ENCODE measurements around the gene RASGRP2. TPM values are rescaled to one million over a fixed set of nuclear protein-coding genes. Genes with fewer than 3 reads are reported as not detected.

Gene RASGRP2
- total and polyA plus RNA-seq, 2 donors (not counting 1 experiment from before 2014, with no cell fraction given): 1.2 to 5.2 TPM

GRCh38 chr11:64726211-64726641 is 17.7 kb downstream of the RASGRP2 start:
- Histone ChIP-seq H3K9ac (ENCODE audit: insufficient read depth, low read length) (no peak overlapping the region), H3K4me2 (ENCODE audit: extremely low read depth, insufficient read depth, low read length) (no peak overlapping the region), H3K27ac (ENCODE audit: insufficient read depth, low read length) (no peak overlapping the region), H2AFZ (ENCODE audit: low read length) (no peak overlapping the region), H3K4me3 (replicated peaks in 1 of 4; ENCODE audit: control extremely low read depth in 1 of 4, insufficient read depth in 1 of 4, low read depth in 3 of 4, low read length in 4 of 4) (no peak overlapping the region), H3K27me3 (ENCODE audit: control insufficient read depth, insufficient read depth, low read length) (peaks cover 2% of the 10 kb centered on the region), H3K36me3 (ENCODE audit: control insufficient read depth, insufficient read depth, low read length) (no peaks in the 10 kb centered on the region), H3K9me3 (ENCODE audit: control insufficient read depth, insufficient read depth, low read depth, low read length) (no peaks in the 10 kb centered on the region), H4K20me1 (ENCODE audit: control insufficient read depth, extremely low read depth, insufficient read depth, low read length) (no peaks in the 10 kb centered on the region), H3K4me1 (ENCODE audit: control insufficient read depth, extremely low read depth, insufficient read depth, low read length) (no peaks in the 10 kb centered on the region), H3K79me2 (ENCODE audit: control insufficient read depth, insufficient read depth, low read length) (no peaks in the 10 kb centered on the region)
- DNase-seq (ENCODE audit: low read depth in 2 of 2): no peak
- TF ChIP-seq EZH2 (IDR thresholded peaks at IDR 0.05; ENCODE audit: low read length, missing control alignments): no peak
- no peak for TF ChIP-seq CTCF (conservative IDR thresholded peaks at IDR 0.05 in 1 of 2, IDR thresholded peaks at IDR 0.05 in 1 of 2; ENCODE audit: low read depth in 1 of 2, low read length in 2 of 2)

GRCh38 chr11:64724863-64725532 is 18.9 kb downstream of the RASGRP2 start:
- H3K27me3 ChIP-seq (ENCODE audit: control insufficient read depth, insufficient read depth, low read length): peaks cover 5% of the 10 kb centered on the region
- H3K4me1 ChIP-seq (ENCODE audit: control insufficient read depth, extremely low read depth, insufficient read depth, low read length): no peaks in the 10 kb centered on the region
- H3K79me2 ChIP-seq (ENCODE audit: control insufficient read depth, insufficient read depth, low read length): no peaks in the 10 kb centered on the region
- H3K36me3 ChIP-seq (ENCODE audit: control insufficient read depth, insufficient read depth, low read length): no peaks in the 10 kb centered on the region
- no peak overlapping the region for H3K4me2 ChIP-seq (ENCODE audit: extremely low read depth, insufficient read depth, low read length)
- H4K20me1 ChIP-seq (ENCODE audit: control insufficient read depth, extremely low read depth, insufficient read depth, low read length): no peaks in the 10 kb centered on the region
- no peak overlapping the region for H3K4me3 ChIP-seq (replicated peaks in 1 of 4; ENCODE audit: control extremely low read depth in 1 of 4, insufficient read depth in 1 of 4, low read depth in 3 of 4, low read length in 4 of 4)
- no peak overlapping the region for H3K9ac ChIP-seq (ENCODE audit: insufficient read depth, low read length)
- H3K27ac ChIP-seq (ENCODE audit: insufficient read depth, low read length): no peak overlapping the region
- no peak overlapping the region for H2AFZ ChIP-seq (ENCODE audit: low read length)
- TF ChIP-seq EZH2 (IDR thresholded peaks at IDR 0.05; ENCODE audit: low read length, missing control alignments): no peak
- TF ChIP-seq CTCF (conservative IDR thresholded peaks at IDR 0.05 in 1 of 2, IDR thresholded peaks at IDR 0.05 in 1 of 2; ENCODE audit: low read depth in 1 of 2, low read length in 2 of 2): no peak
- DNase-seq (ENCODE audit: low read depth in 2 of 2): no peak
- no peaks in the 10 kb centered on the region for H3K9me3 ChIP-seq (ENCODE audit: control insufficient read depth, insufficient read depth, low read depth, low read length)

GRCh38 chr11:64723907-64724862 is 19.8 kb downstream of the RASGRP2 start:
- no peak overlapping the region for H3K9ac ChIP-seq (ENCODE audit: insufficient read depth, low read length)
- no peak overlapping the region for H3K4me3 ChIP-seq (replicated peaks in 1 of 4; ENCODE audit: control extremely low read depth in 1 of 4, insufficient read depth in 1 of 4, low read depth in 3 of 4, low read length in 4 of 4)
- H2AFZ ChIP-seq (ENCODE audit: low read length): no peak overlapping the region
- peaks cover 8% of the 10 kb centered on the region for H3K27me3 ChIP-seq (ENCODE audit: control insufficient read depth, insufficient read depth, low read length)
- no peaks in the 10 kb centered on the region for H3K9me3 ChIP-seq (ENCODE audit: control insufficient read depth, insufficient read depth, low read depth, low read length)
- H3K27ac ChIP-seq (ENCODE audit: insufficient read depth, low read length): no peak overlapping the region
- H3K79me2 ChIP-seq (ENCODE audit: control insufficient read depth, insufficient read depth, low read length): no peaks in the 10 kb centered on the region
- no peaks in the 10 kb centered on the region for H3K4me1 ChIP-seq (ENCODE audit: control insufficient read depth, extremely low read depth, insufficient read depth, low read length)
- no peak for TF ChIP-seq EZH2 (IDR thresholded peaks at IDR 0.05; ENCODE audit: low read length, missing control alignments)
- TF ChIP-seq CTCF (conservative IDR thresholded peaks at IDR 0.05 in 1 of 2, IDR thresholded peaks at IDR 0.05 in 1 of 2; ENCODE audit: low read depth in 1 of 2, low read length in 2 of 2): no peak
- H4K20me1 ChIP-seq (ENCODE audit: control insufficient read depth, extremely low read depth, insufficient read depth, low read length): no peaks in the 10 kb centered on the region
- DNase-seq (ENCODE audit: low read depth in 2 of 2): no peak
- H3K4me2 ChIP-seq (ENCODE audit: extremely low read depth, insufficient read depth, low read length): no peak overlapping the region
- no peaks in the 10 kb centered on the region for H3K36me3 ChIP-seq (ENCODE audit: control insufficient read depth, insufficient read depth, low read length)
